Measurements from ENCODE around the gene TSPAN17. TPM values are rescaled to one million over a fixed set of nuclear protein-coding genes. Genes with fewer than 3 reads are reported as not detected.

The TSPAN17 gene
- total RNA-seq, 1 donor from 2014 or later: 16.9 TPM

- no peaks in the 10 kb centered on the region for H3K9me3 ChIP-seq
- H3K4me1 ChIP-seq: no peaks in the 10 kb centered on the region
- intact Hi-C loops (cut with DNase I): no loop called here
- no peak overlapping the region for H3K4me3 ChIP-seq
- no peaks in the 10 kb centered on the region for H3K27me3 ChIP-seq
- H3K36me3 ChIP-seq: no peaks in the 10 kb centered on the region
- H3K27ac ChIP-seq: no peak overlapping the region
- TF ChIP-seq POLR2A (IDR thresholded peaks at IDR 0.05): no peak
- no peak for TF ChIP-seq CTCF (IDR thresholded peaks at IDR 0.05)
- no peak for TF ChIP-seq POLR2AphosphoS5 (IDR thresholded peaks at IDR 0.05; ENCODE audit: insufficient read depth in 1 of 2, low read depth in 1 of 2)
- DNase-seq (ENCODE audit: extremely low spot score in 2 of 2): no peak
Observed at GRCh38 chr5:176673651-176674583, 26.6 kb downstream of the TSPAN17 start.

GRCh38 chr5:176674799-176675198, 27.5 kb downstream of the TSPAN17 start:
- no peak for DNase-seq (ENCODE audit: extremely low spot score in 2 of 2)
- TF ChIP-seq POLR2AphosphoS5 (IDR thresholded peaks at IDR 0.05; ENCODE audit: insufficient read depth in 1 of 2, low read depth in 1 of 2): no peak
- TF ChIP-seq POLR2A (IDR thresholded peaks at IDR 0.05): no peak
- TF ChIP-seq CTCF (IDR thresholded peaks at IDR 0.05): no peak
- Histone ChIP-seq H3K4me1 (peaks cover 2% of the 10 kb centered on the region), H3K9me3 (no peaks in the 10 kb centered on the region), H3K36me3 (no peaks in the 10 kb centered on the region), H3K27ac (no peak overlapping the region), H3K27me3 (peaks cover 5% of the 10 kb centered on the region), H3K4me3 (no peak overlapping the region)
- intact Hi-C loops (cut with DNase I): no loop called here

- Histone ChIP-seq H3K36me3 (no peaks in the 10 kb centered on the region), H3K9me3 (no peaks in the 10 kb centered on the region), H3K27ac (no peak overlapping the region), H3K27me3 (peaks cover 5% of the 10 kb centered on the region), H3K4me3 (no peak overlapping the region), H3K4me1 (peaks cover 9% of the 10 kb centered on the region)
- no peak for DNase-seq (ENCODE audit: extremely low spot score in 2 of 2)
- TF ChIP-seq POLR2AphosphoS5 (IDR thresholded peaks at IDR 0.05; ENCODE audit: insufficient read depth in 1 of 2, low read depth in 1 of 2) (no peak), CTCF (IDR thresholded peaks at IDR 0.05) (no peak), POLR2A (IDR thresholded peaks at IDR 0.05) (no peak)
- intact Hi-C loops (cut with DNase I): no loop called here
Observed at GRCh38 chr5:176675676-176676360, 28.5 kb downstream of the TSPAN17 start.

- Histone ChIP-seq H3K9me3 (no peaks in the 10 kb centered on the region), H3K4me1 (peaks cover 9% of the 10 kb centered on the region), H3K27ac (no peak overlapping the region), H3K36me3 (no peaks in the 10 kb centered on the region), H3K4me3 (no peak overlapping the region), H3K27me3 (peaks cover 5% of the 10 kb centered on the region)
- intact Hi-C loops (cut with DNase I): no loop called here
- TF ChIP-seq CTCF (IDR thresholded peaks at IDR 0.05) (no peak), POLR2AphosphoS5 (IDR thresholded peaks at IDR 0.05; ENCODE audit: insufficient read depth in 1 of 2, low read depth in 1 of 2) (no peak), POLR2A (IDR thresholded peaks at IDR 0.05) (no peak)
- no peak for DNase-seq (ENCODE audit: extremely low spot score in 2 of 2)
Observed at GRCh38 chr5:176676361-176676824, 29.1 kb downstream of the TSPAN17 start.

Measured in vagina (tissue), 2 donors.